K562 (cell line): ENCODE data around the gene DAP. TPM values are rescaled to one million over a fixed set of nuclear protein-coding genes. Genes with fewer than 3 reads are reported as not detected.

Source experiments
- KDM1A ChIP-seq, 2 experiments: fragments of 450-650 bp; IDR thresholded peaks; 2 replicates each; pipeline ENCODE4 v1.6.1; 2016; ENCODE audit warnings: mild to moderate bottlenecking in 2 of 2
- KDM4B ChIP-seq, 2 experiments: fragments of 450-650 bp in 1 of 2; sonication (generic) in 1 of 2; IDR thresholded peaks; 2 replicates each; pipeline ENCODE4 v1.6.1; 2016 to 2017; ENCODE audit warnings: borderline replicate concordance in 2 of 2, antibody characterized with exemption in 1 of 2, low read depth in 1 of 2, mild to moderate bottlenecking in 1 of 2
- MXI1 ChIP-seq: IDR thresholded peaks from 2 replicates; pipeline ENCODE4 v1.6.1; 2011; ENCODE audit warnings: low read depth, mild to moderate bottlenecking, improper control_type of control experiment, low read length
- NCOR1 ChIP-seq: fragments of 450-650 bp; IDR thresholded peaks from 2 replicates; pipeline ENCODE4 v1.6.1; 2016; ENCODE audit warnings: mild to moderate bottlenecking, moderate library complexity
- NFE2 ChIP-seq: IDR thresholded peaks from 2 replicates; pipeline ENCODE4 v1.6.1; 2014; ENCODE audit warnings: antibody characterized with exemption, low read depth
- SIN3B ChIP-seq: fragments of 450-650 bp; IDR thresholded peaks from 2 replicates; pipeline ENCODE4 v1.6.1; 2017; ENCODE audit warnings: low read depth, mild to moderate bottlenecking, moderate library complexity
- SMARCB1 ChIP-seq: IDR thresholded peaks from 2 replicates; pipeline ENCODE4 v1.6.1; 2011; ENCODE audit warnings: improper control_type of control experiment, low read depth; ENCODE audit not compliant: insufficient read length
- SMARCC2 ChIP-seq: fragments of 450-650 bp; IDR thresholded peaks from 2 replicates; pipeline ENCODE4 v1.6.1; 2017; ENCODE audit warnings: antibody characterized with exemption, moderate library complexity, mild to moderate bottlenecking, low read depth
- SRSF3 ChIP-seq: fragments of 200-400 bp; formaldehyde crosslinking; IDR thresholded peaks from 2 replicates; pipeline ENCODE4 v1.6.1; 2016; ENCODE audit warnings: mild to moderate bottlenecking, low read length, moderate library complexity; ENCODE audit not compliant: insufficient read depth
- ZNF12 ChIP-seq: sonication (generic); formaldehyde crosslinking; IDR thresholded peaks from 2 replicates; pipeline ENCODE4 v1.4.0; 2020; ENCODE audit warnings: mild to moderate bottlenecking, missing genetic modification reagents
- ZNF507 ChIP-seq: conservative IDR thresholded peaks from 2 replicates; pipeline ENCODE4 v1.6.1; 2017; ENCODE audit warnings: missing genetic modification characterization, missing compliant biosample characterization
- ZNF766 ChIP-seq: fragments of 200-800 bp; sonication (Bioruptor generic); conservative IDR thresholded peaks from 2 replicates; pipeline ENCODE4 v1.6.1; 2016; ENCODE audit warnings: missing genetic modification characterization, missing compliant biosample characterization
- polyA plus RNA-seq, 8 experiments: library from polyadenylated mRNA; depleted of rRNA in 4 of 8; stranded (reverse) in 5 of 8; unstranded in 3 of 8; fragments of >200 nt; fragmentation: Nextera tagmentation in 2 of 8; fragmentation: Illumina TruSeq in 1 of 8; extraction: Ambion mirVana in 2 of 8; extraction: Trizol in 1 of 8; gene quantifications; 2 replicates each; pipeline versions ENCODE4 v1.2.1 to v1.2.3, GENCODE V29; 2011 to 2014; ENCODE audit warnings: inconsistent platforms in 1 of 8, missing spikeins in 1 of 8
- total RNA-seq, 7 experiments: library from RNA; depleted of rRNA in 6 of 7; stranded (reverse); fragments of >200 nt in 6 of 7; fragmentation: Illumina TruSeq in 2 of 7; extraction: Trizol in 2 of 7; gene quantifications; 2 replicates each; pipeline versions ENCODE4 v1.2.1 to v1.2.3, GENCODE V29; 2011 to 2021; ENCODE audit warnings: low replicate concordance in 1 of 7
- TF ChIP-seq, protein P1 (sequence below): fragments of 450-650 bp; IDR thresholded peaks from one replicate; pipeline ENCODE4 v1.6.1; 2018; ENCODE audit warnings: mild to moderate bottlenecking, moderate library complexity; ENCODE audit not compliant: partially characterized antibody
- TF ChIP-seq, protein P2 (sequence below): IDR thresholded peaks from 2 replicates; pipeline ENCODE4 v1.6.1; 2012; ENCODE audit warnings: low read depth, low read length, improper control_type of control experiment, borderline replicate concordance
- TF ChIP-seq, protein P3 (sequence below): fragments of 450-650 bp; formaldehyde crosslinking; IDR thresholded peaks from 2 replicates; pipeline ENCODE4 v1.4.0; 2020; ENCODE audit warnings: mild to moderate bottlenecking
- TF ChIP-seq, protein P4 (sequence below): fragments of 250-450 bp; sonication (Bioruptor Pico); IDR thresholded peaks from 2 replicates; pipeline ENCODE4 v1.4.0; 2020; ENCODE audit warnings: borderline replicate concordance
- TF ChIP-seq, protein P5 (sequence below): fragments of 450-650 bp; formaldehyde crosslinking; IDR thresholded peaks from 2 replicates; pipeline ENCODE4 v1.4.0; 2020; ENCODE audit warnings: mild to moderate bottlenecking, moderate library complexity
- TF ChIP-seq, protein P6 (sequence below): fragments of 250-450 bp; sonication (Bioruptor Pico); IDR thresholded peaks from 2 replicates; pipeline ENCODE4 v1.8.0; 2022; ENCODE audit warnings: inconsistent platforms, mild to moderate bottlenecking, moderate library complexity, borderline replicate concordance

DAP gene
- total and polyA plus RNA-seq, 9 of the 15 experiments (the other 6 are each of a cell fraction or from before 2014, with no cell fraction given) = 14.1 to 151 (median 34.5) TPM

DNA sequence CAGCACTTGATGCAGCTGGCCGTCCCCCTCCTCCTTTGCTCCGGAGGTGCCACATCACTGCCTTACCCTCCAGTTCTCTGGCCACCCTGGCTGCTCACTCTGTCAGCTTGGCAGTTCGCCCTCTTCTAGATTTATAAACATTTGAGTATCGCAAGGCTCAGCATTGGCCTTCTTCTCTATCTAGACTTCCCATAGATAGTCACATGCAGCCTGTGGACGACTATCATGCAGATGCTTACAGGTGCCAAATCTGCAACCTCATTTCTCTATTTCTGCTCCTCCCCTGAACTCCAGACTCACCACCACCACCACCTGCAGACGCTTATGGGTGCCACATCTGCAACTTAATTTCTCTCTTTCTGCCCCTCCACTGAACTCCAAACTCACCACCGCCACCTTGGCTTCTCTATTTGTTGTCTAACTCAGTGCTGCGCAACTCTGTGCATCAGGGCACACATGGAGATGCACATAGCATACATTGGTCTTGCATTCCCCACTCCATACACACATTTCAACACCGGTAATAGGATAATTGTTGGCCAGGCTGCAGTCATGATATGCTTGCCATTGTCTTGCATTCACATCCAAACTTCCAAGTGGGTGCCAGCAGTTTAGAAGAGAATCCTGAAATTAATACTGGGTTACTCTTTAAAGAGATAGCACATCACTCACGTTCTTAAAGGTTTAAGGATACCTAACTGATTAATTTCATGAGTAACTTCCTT, 1.9 kb upstream of the DAP start (continued):
- TF ChIP-seq, protein P1, sequence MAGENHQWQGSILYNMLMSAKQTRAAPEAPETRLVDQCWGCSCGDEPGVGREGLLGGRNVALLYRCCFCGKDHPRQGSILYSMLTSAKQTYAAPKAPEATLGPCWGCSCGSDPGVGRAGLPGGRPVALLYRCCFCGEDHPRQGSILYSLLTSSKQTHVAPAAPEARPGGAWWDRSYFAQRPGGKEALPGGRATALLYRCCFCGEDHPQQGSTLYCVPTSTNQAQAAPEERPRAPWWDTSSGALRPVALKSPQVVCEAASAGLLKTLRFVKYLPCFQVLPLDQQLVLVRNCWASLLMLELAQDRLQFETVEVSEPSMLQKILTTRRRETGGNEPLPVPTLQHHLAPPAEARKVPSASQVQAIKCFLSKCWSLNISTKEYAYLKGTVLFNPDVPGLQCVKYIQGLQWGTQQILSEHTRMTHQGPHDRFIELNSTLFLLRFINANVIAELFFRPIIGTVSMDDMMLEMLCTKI = no peak
- TF ChIP-seq SMARCB1 (no peak), SRSF3 (no peak), KDM1A (IDR thresholded peaks at IDR 0.05) (peak; percentile 57 to 69; a peak in 2 of 4 replicates), KDM4B (IDR thresholded peaks at IDR 0.05; ENCODE audit: borderline replicate concordance in 2 of 2, low read depth in 1 of 2) (0 out of 4 replicates have a peak, but pooled peaks of 1 of the 2 experiments have one; percentile 34), SMARCC2 (no peak), SIN3B (no peak), ZNF766 (CRISPR knock-in tag) (0 out of 2 replicates have a peak, but pooled peaks have one; percentile 6), NFE2 (peak; percentile 86), MXI1 (no peak), NCOR1 (peak; percentile 88), ZNF12 (CRISPR knock-in tag) (no peak), ZNF507 (tag) (no peak)
- TF ChIP-seq, protein P2, sequence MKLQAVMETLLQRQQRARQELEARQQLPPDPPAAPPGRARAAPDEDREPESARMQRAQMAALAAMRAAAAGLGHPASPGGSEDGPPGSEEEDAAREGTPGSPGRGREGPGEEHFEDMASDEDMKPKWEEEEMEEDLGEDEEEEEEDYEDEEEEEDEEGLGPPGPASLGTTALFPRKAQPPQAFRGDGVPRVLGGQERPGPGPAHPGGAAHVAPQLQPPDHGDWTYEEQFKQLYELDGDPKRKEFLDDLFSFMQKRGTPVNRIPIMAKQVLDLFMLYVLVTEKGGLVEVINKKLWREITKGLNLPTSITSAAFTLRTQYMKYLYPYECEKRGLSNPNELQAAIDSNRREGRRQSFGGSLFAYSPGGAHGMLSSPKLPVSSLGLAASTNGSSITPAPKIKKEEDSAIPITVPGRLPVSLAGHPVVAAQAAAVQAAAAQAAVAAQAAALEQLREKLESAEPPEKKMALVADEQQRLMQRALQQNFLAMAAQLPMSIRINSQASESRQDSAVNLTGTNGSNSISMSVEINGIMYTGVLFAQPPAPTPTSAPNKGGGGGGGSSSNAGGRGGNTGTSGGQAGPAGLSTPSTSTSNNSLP = 0 out of 2 replicates have a peak, but pooled peaks have one; percentile 11
- TF ChIP-seq, protein P3, sequence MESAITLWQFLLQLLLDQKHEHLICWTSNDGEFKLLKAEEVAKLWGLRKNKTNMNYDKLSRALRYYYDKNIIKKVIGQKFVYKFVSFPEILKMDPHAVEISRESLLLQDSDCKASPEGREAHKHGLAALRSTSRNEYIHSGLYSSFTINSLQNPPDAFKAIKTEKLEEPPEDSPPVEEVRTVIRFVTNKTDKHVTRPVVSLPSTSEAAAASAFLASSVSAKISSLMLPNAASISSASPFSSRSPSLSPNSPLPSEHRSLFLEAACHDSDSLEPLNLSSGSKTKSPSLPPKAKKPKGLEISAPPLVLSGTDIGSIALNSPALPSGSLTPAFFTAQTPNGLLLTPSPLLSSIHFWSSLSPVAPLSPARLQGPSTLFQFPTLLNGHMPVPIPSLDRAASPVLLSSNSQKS = no peak
- TF ChIP-seq, protein P4, sequence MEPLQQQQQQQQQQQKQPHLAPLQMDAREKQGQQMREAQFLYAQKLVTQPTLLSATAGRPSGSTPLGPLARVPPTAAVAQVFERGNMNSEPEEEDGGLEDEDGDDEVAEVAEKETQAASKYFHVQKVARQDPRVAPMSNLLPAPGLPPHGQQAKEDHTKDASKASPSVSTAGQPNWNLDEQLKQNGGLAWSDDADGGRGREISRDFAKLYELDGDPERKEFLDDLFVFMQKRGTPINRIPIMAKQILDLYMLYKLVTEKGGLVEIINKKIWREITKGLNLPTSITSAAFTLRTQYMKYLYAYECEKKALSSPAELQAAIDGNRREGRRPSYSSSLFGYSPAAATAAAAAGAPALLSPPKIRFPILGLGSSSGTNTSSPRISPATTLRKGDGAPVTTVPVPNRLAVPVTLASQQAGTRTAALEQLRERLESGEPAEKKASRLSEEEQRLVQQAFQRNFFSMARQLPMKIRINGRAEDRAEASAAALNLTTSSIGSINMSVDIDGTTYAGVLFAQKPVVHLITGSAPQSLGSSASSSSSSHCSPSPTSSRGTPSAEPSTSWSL = no peak
- TF ChIP-seq, protein P5, sequence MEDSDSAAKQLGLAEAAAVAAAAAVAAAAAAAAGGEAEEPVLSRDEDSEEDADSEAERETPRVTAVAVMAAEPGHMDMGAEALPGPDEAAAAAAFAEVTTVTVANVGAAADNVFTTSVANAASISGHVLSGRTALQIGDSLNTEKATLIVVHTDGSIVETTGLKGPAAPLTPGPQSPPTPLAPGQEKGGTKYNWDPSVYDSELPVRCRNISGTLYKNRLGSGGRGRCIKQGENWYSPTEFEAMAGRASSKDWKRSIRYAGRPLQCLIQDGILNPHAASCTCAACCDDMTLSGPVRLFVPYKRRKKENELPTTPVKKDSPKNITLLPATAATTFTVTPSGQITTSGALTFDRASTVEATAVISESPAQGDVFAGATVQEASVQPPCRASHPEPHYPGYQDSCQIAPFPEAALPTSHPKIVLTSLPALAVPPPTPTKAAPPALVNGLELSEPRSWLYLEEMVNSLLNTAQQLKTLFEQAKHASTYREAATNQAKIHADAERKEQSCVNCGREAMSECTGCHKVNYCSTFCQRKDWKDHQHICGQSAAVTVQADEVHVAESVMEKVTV (CRISPR knock-in tag) = no peak
- TF ChIP-seq, protein P6, sequence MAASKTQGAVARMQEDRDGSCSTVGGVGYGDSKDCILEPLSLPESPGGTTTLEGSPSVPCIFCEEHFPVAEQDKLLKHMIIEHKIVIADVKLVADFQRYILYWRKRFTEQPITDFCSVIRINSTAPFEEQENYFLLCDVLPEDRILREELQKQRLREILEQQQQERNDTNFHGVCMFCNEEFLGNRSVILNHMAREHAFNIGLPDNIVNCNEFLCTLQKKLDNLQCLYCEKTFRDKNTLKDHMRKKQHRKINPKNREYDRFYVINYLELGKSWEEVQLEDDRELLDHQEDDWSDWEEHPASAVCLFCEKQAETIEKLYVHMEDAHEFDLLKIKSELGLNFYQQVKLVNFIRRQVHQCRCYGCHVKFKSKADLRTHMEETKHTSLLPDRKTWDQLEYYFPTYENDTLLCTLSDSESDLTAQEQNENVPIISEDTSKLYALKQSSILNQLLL = no peak
